Measurements from ENCODE around the gene RNU6-9. TPM values are rescaled to one million over a fixed set of nuclear protein-coding genes. Genes with fewer than 3 reads are reported as not detected.

The RNU6-9 gene
- total RNA-seq (not detected), polyA plus RNA-seq (not detected)
- long read RNA-seq, donor 1, result 0 reads
- long read RNA-seq, donor 2, result 0 reads
- long read RNA-seq, donor 3, result 0 reads

DNA sequence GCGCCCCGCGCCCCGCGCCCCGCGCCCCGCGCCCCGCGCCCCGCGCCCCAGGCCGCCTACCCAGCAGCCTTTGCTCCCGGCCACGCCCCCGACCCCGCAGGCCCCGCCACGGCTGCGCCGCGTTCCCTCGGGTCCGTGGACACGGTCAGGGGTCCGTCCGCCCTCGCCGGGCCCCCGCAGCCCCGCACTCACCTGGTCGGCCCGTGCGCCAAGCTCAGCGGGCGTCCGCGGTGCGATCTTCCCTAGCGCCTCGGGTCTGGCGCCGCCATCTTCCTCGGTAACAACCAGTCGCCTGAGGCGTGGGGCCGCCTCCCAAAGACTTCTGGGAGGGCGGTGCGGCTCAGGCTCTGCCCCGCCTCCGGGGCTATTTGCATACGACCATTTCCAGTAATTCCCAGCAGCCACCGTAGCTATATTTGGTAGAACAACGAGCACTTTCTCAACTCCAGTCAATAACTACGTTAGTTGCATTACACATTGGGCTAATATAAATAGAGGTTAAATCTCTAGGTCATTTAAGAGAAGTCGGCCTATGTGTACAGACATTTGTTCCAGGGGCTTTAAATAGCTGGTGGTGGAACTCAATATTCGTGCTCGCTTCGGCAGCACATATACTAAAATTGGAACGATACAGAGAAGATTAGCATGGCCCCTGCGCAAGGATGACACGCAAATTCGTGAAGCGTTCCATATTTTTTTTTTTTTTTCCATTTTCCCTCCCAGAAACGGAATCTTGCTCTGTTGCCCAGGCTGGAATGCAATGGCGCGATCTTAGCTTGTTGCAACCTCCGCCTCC is at the start of gene RNU6-9, which contains the start of gene MED16:
TSS of gene RNU6-9 (plus strand) at position 591 of the 796 bp plus-strand sequence.
TSS of gene MED16 (minus strand) at position 294 of the 796 bp plus-strand sequence. CDS start 2,056 bp downstream, outside the sequence.
- no peaks in the 10 kb centered on the region for H3K27me3 ChIP-seq
- no peaks in the 10 kb centered on the region for H3K9me3 ChIP-seq
- TF ChIP-seq, protein P1, sequence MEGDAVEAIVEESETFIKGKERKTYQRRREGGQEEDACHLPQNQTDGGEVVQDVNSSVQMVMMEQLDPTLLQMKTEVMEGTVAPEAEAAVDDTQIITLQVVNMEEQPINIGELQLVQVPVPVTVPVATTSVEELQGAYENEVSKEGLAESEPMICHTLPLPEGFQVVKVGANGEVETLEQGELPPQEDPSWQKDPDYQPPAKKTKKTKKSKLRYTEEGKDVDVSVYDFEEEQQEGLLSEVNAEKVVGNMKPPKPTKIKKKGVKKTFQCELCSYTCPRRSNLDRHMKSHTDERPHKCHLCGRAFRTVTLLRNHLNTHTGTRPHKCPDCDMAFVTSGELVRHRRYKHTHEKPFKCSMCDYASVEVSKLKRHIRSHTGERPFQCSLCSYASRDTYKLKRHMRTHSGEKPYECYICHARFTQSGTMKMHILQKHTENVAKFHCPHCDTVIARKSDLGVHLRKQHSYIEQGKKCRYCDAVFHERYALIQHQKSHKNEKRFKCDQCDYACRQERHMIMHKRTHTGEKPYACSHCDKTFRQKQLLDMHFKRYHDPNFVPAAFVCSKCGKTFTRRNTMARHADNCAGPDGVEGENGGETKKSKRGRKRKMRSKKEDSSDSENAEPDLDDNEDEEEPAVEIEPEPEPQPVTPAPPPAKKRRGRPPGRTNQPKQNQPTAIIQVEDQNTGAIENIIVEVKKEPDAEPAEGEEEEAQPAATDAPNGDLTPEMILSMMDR (IDR thresholded peaks at IDR 0.05), result no peak
- intact Hi-C loops (cut with DNase I), result loop anchor here in 1 of 10 donors (1.0 kb wide), 1 partner anchor 20 kb away; the partner anchor contains the start of gene R3HDM4
- H3K4me3 ChIP-seq, result peak within 1 kb of the TSS; percentile 67 to 92 (median 80)
- H3K27ac ChIP-seq, result peak within 1 kb of the TSS; percentile 87 to 97 (median 94)
- peaks cover 0 to 46% (median 5%) of the 10 kb centered on the region in 9 donors for H3K36me3 ChIP-seq
- H3K4me1 ChIP-seq, result peaks cover 0 to 19% (median 9%) of the 10 kb centered on the region in 9 donors
- peak; percentile 95 to 99 (median 98) for ATAC-seq
- 1% methylated on average over 54 to 69 of the region's 69 CpGs for WGBS, 2 donors
- peak; percentile 89 to 91 for DNase-seq

DNA sequence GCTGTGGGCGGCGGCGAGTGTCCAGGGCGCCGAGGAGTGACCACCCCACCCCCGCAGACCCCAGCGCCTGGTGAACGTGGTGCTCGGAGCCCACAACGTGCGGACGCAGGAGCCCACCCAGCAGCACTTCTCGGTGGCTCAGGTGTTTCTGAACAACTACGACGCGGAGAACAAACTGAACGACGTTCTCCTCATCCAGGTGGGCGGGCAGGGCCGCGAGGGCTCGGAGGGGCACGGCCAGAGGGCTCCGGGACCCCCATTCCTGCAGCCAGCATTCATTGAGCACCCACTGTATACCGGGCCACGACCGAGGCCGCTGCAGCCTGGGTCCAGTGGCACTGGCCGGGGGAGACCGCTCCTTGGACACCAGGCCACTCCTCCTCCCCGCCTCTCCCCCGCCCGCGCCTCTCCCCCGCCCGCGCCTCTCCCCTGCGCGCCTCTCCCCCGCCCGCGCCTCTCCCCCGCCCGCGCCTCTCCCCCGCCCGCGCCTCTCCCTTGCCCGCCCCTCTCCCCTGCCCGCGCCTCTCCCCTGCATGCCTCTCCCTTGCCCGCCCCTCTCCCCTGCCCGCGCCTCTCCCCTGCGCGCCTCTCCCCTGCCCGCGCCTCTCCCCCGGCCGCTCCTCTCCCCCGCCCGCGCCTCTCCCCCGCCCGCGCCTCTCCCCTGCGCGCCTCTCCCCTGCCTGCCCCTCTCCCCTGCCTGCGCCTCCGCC is 49.3 kb upstream of the RNU6-9 start:
- DNase-seq, result peak in 1 of 2 donors; percentile 36
- 23 to 33% methylated on average over 36 to 42 of the region's 70 CpGs for WGBS, 2 donors
- peak overlapping the region in 9 of 10 donors; percentile 3 to 42 (median 23) for H3K4me3 ChIP-seq
- intact Hi-C loops (cut with DNase I), result no loop called here
- TF ChIP-seq, protein P1 (IDR thresholded peaks at IDR 0.05), result no peak
- no peak for ATAC-seq
- H3K27me3 ChIP-seq, result peaks cover 9 to 74% (median 64%) of the 10 kb centered on the region in 7 donors
- H3K9me3 ChIP-seq, result no peaks in the 10 kb centered on the region
- no peaks in the 10 kb centered on the region for H3K36me3 ChIP-seq
- peaks cover 9 to 34% (median 12%) of the 10 kb centered on the region in 9 donors for H3K4me1 ChIP-seq
- no peak overlapping the region for H3K27ac ChIP-seq

DNA sequence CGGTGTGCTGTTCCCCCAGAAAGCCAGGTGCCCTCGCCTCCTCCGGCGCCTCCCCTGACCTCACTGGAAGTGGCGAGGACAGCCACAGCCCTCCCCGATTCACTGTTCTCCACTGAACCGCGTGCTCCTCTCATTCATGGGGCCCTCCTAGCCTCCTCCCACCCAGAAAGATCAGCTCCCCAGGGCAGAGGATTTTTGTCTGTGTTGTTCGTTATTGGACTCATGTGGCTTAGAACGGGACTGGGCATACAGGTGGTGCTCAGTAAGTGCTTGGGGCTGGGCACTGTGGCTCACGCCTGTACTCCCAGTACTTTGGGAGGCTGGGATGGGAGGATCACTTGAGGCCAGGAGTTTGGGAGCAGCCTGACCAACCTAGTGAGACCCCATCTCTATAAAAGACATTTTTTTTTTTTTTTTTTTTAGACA is 48.7 kb upstream of the RNU6-9 start:
- Histone ChIP-seq H3K27ac (no peak overlapping the region), H3K27me3 (peaks cover 9 to 77% (median 64%) of the 10 kb centered on the region in 7 donors)
- 47 to 48% methylated on average over 11 of the region's 11 CpGs for WGBS, 2 donors

More for the DNA sequence above, 48.7 kb upstream of the RNU6-9 start:
- peaks cover 9 to 30% (median 12%) of the 10 kb centered on the region in 9 donors for H3K4me1 ChIP-seq
- DNase-seq, result no peak
- TF ChIP-seq, protein P1 (IDR thresholded peaks at IDR 0.05), result no peak
- intact Hi-C loops (cut with DNase I), result no loop called here
- no peak for ATAC-seq
- H3K36me3 ChIP-seq, result no peaks in the 10 kb centered on the region
- H3K9me3 ChIP-seq, result no peaks in the 10 kb centered on the region
- no peak overlapping the region for H3K4me3 ChIP-seq

Data from heart right ventricle (tissue), 16 donors.